Measurements from ENCODE around the gene MAD2L1BP.

Gene MAD2L1BP

DNA sequence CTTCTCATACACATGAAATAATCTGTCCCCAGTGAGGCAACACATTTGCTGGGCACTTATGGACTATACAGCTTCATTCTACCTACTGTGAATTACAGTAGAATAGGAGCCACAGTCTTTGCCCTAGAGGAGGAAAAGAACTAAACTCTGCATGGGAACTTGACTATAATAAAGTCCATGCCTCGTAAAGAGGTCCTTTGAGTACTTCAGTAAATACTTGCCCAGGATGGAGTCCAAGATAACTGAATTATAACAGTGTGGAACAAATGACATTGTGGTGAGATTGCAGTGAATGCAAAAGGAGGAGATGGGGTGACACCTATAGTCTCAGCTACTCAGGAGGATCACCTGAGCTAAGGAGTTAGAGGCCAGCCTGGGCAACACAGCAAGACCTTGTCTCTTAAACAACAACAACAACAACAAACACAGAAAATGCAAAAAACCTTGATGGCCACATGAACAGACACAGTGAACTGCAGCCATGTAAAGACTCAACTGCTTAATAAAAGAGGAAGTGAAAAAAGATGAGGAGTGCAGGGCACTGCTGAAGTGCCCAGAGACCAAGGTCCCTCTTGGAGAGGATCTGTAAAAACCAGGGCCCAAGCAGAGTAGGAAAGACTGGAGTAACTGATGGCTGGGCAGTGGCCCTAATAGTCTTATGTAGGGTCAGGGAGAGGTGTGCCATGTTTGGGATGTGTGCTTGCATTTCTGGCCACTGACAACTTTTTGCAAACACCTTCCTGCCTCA is 48.2 kb downstream of the MAD2L1BP start:
- no peak for DNase-seq (ENCODE audit: low read depth)

DNA sequence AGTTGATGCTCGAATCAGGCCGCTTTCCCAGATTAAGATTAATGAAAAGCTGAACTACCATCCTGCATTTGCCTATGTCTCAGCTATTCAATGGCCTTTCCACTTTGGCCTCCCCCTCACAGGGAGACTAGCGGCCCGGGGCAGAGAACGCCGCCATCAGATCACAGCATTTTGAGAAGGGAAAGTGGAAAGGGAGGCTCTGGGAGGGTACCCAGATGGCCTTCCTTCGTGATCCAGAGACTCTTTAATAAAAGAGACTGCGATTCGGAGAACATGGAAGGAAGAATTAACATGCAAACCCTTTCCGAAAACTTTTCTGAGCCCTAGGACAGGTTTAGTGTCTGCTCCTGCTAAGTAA is 51.4 kb downstream of the MAD2L1BP start:
- no peak for DNase-seq (ENCODE audit: low read depth)

DNA sequence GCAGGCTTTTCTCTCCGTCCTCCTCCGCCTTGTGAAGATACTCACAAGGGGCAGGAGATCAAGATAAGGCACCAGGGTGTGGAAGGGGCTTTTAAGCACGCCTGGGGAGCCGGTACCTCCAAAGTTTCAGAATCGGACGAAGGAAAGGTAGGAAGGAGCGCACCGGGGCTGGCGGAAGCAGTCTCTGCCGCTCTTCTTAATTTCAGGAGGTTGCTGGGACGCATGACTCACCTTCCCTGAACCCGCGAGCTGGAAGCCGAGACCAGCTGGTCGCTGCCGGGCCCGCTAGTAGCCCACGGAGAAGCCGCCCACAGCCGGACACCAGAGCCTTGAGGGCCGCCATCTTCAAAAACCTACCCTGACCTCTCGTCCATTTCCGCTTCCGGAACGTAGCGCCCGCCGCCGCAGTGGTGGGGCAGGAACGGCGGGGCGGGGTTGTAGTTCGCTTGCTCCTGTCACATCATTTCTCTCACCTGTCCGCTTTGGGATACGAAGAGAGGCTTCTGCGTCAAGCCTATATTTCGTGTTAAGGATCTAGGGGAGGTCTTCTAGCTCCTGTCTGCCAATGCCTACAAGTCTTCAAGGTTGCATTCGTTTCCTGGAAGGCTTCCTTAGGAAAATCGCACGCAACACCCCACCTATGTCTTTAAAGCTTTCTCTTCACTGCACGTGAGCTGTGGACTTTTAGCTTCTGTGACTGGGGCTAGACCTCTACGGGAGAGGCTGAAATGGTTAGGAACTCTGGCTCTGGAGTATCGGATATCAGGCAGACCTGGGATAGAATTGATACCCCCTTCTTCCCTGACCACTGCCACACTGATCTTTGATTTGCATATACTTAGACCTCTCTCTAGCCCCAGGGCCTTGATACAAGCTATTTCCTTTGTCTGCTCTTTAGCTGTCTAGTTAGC is 52.1 kb downstream of the MAD2L1BP start, which contains the start of gene MRPS18A:
TSS of gene MRPS18A (minus strand) at position 355 of the 911 bp plus-strand sequence. CDS start at position 343, 12 bp downstream.
- DNase-seq (ENCODE audit: low read depth): peak; percentile 78

DNA sequence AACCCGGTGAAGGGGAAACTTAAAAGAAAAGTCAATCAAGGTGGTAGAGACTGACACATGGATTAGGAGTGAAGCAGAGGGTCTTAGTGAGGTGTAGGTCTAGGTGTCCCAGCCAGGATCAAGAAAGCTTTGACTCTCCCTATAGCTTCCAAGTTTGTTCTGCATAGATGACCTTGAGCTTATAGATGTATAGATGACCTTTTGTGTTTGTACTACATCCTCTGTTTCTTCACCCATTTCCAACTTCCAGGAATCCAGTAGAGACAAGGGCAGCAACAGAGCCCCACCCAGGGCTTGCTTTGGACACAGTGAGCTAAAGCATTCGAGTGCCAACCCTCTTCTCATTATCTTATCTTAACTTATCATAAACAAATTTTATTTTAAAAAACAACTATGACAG is 53.8 kb downstream of the MAD2L1BP start:
- no peak for DNase-seq (ENCODE audit: low read depth)

All from activated T-cell treated with anti-CD3 and anti-CD28 coated beads for 48 hours (primary cell).